Pancreas (tissue), 10 donors: Measurements from ENCODE around the gene SCTR. TPM values are rescaled to one million over a fixed set of nuclear protein-coding genes. Genes with fewer than 3 reads are reported as not detected.
A peak's percentile ranks its signal among the peaks of the same experiment; 100 is the strongest.
"Not testable (repeated sequence)": the region's sequence is repeated elsewhere in the genome, so short reads cannot be mapped to it uniquely, and the experiment has no call there.

Experiments used
- ATAC-seq, 4 donors: fragments of 200-7000 bp; cut with Tn5 transposase; one replicate each; pipeline versions ENCODE4 v1.8.0 to v1.9.1; 2020; ENCODE audit warnings: mild to moderate bottlenecking in 4 of 4, moderate library complexity in 4 of 4
- DNase-seq, 6 donors: peaks; one replicate each; pipeline ENCODE4 v3.0.0-alpha.2; 2020
- FAIRE-seq: peaks from 2 replicates; lab custom pipeline; 2012; peaks lifted over from hg19 to GRCh38; lab: Jason Lieb, UNC
- H3K27ac ChIP-seq, 4 donors: fragments of 200-600 bp; sonication (generic); 1 replicate in 3 of 4; 2 replicates in 1 of 4; pipeline versions ENCODE4 v1.5.0 to v1.8.0; 2020
- H3K27me3 ChIP-seq, 4 donors: fragments of 200-600 bp; one replicate each; pipeline ENCODE4 v1.8.0; 2021
- H3K36me3 ChIP-seq, 3 donors: fragments of 200-600 bp; sonication (generic) in 1 of 3; one replicate each; pipeline versions ENCODE4 v1.5.0 to v1.8.0; 2020 to 2021
- H3K4me1 ChIP-seq, 3 donors: fragments of 200-600 bp; one replicate each; pipeline ENCODE4 v1.8.0; 2021
- H3K4me3 ChIP-seq, 4 donors: fragments of 200-600 bp; sonication (generic) in 2 of 4; one replicate each; pipeline versions ENCODE4 v1.5.0 to v1.8.0; 2020 to 2021
- H3K9me3 ChIP-seq, 4 donors: fragments of 200-600 bp; one replicate each; pipeline ENCODE4 v1.8.0; 2021
- CTCF ChIP-seq, 4 donors: fragments of 200-600 bp; sonication (generic) in 3 of 4; IDR thresholded peaks; one replicate each; pipeline versions ENCODE4 v1.5.0 to v1.8.0; 2021; ENCODE audit warnings: antibody characterized with exemption in 4 of 4
- WGBS, 2 donors: extraction: QIAGEN DNeasy Blood & Tissue Kit; methylation state at CpG; one replicate each; pipeline ENCODE4 v1.1.7; 2013; 5-methylcytosine and 5-hydroxymethylcytosine counted together
- intact Hi-C, 3 donors: fragments of 100-400 bp; cut with DNase I; formaldehyde crosslinking; loops; one replicate each; pipeline versions ENCODE4 v1.11.1 to v1.14.2; 2022
- polyA plus RNA-seq, 2 donors: library from polyadenylated mRNA; stranded (reverse); fragments of 200-250 nt; gene quantifications; one replicate each; pipeline ENCODE4 v1.2.3, GENCODE V29; 2013
- total RNA-seq, 6 donors: library from RNA; stranded (reverse); fragmentation: NEBNext Ultra II Directional in 4 of 6; extraction: Animal tissue kit (Norgen Biotek cat#: 25700) in 4 of 6; gene quantifications; one replicate each; pipeline versions ENCODE4 v1.2.1 to v1.2.4, GENCODE V29; 2021 to 2023
- donor health status: healthy with polysubstance abuse.
- donor health status: DM: no; HTN: no; CAD: no; lungs with moderate emphysema.
- donor health status: DM: no; HTN: no; CAD: no.
- donor health status: control.
- donor health status: control.
- donor health status: Bipolar disorder and iron deficiency.
- donor health status: DM: yes; HTN: yes; CAD: no.
- donor health status: DM: no; HTN: no; CAD: no.
- donor health status: DM: no; HTN: no; CAD: no.
- donor health status: DM: yes; HTN: yes; CAD: no.

SCTR gene
- total and polyA plus RNA-seq, 8 donors, result 31.9 to 1,263 (median 84.7) TPM

- FAIRE-seq, result no peak
Measured at GRCh38 chr2:119405151-119405550, 119.1 kb downstream of the SCTR start.

GRCh38 chr2:119403618-119404017 lies 120.7 kb downstream of the SCTR start:
- H3K27ac ChIP-seq, result peak overlapping the region in 2 of 4 donors; percentile 54 to 72
- intact Hi-C loops, result loop anchor here in 1 of 3 donors (10.0 kb wide), 1 partner anchor 261 kb away; no protein-coding TSS in a partner anchor
- not testable (repeated sequence) for H3K36me3 ChIP-seq, H3K4me3 ChIP-seq, ATAC-seq, H3K4me1 ChIP-seq, H3K9me3 ChIP-seq, H3K27me3 ChIP-seq, DNase-seq, FAIRE-seq
- 90 to 93% methylated on average over 12 of the region's 12 CpGs for WGBS, 2 donors

More at GRCh38 chr2:119405151-119405550, 119.1 kb downstream of the SCTR start:
- no peaks in the 10 kb centered on the region for H3K27me3 ChIP-seq
- H3K36me3 ChIP-seq, result no peaks in the 10 kb centered on the region
- H3K27ac ChIP-seq, result no peak overlapping the region
- ATAC-seq, result no peak
- intact Hi-C loops, result loop anchor here in 2 of 3 donors (5.0 to 10.0 kb wide), 2 partner anchors 67 to 260 kb away; no protein-coding TSS in a partner anchor
- WGBS, 2 donors, result 98 to 100% methylated on average over 2 of the region's 2 CpGs
- no peak overlapping the region for H3K4me3 ChIP-seq
- no peaks in the 10 kb centered on the region for H3K9me3 ChIP-seq
- TF ChIP-seq CTCF (IDR thresholded peaks at IDR 0.05), result no peak
- H3K4me1 ChIP-seq, result peaks cover 0 to 9% (median 6%) of the 10 kb centered on the region in 3 donors
- DNase-seq, result no peak

GRCh38 chr2:119402645-119403560 lies 121.4 kb downstream of the SCTR start:
- WGBS, 2 donors, result 61 to 62% methylated on average over 10 of the region's 10 CpGs
- Histone ChIP-seq H3K27me3 (no peaks in the 10 kb centered on the region), H3K4me1 (peaks cover 0 to 9% (median 6%) of the 10 kb centered on the region in 3 donors), H3K9me3 (no peaks in the 10 kb centered on the region), H3K27ac (peak overlapping the region in 2 of 4 donors; percentile 54 to 72), H3K4me3 (no peak overlapping the region), H3K36me3 (no peaks in the 10 kb centered on the region)
- DNase-seq (peak in 4 of 6 donors; percentile 54 to 81 (median 68)), ATAC-seq (peak; percentile 87 to 97 (median 93)), FAIRE-seq (no peak)
- no peak for TF ChIP-seq CTCF (IDR thresholded peaks at IDR 0.05)
- intact Hi-C loops, result loop anchor here in 1 of 3 donors (10.0 kb wide), 1 partner anchor 262 kb away; no protein-coding TSS in a partner anchor

- no peak overlapping the region for H3K4me3 ChIP-seq
- peak overlapping the region in 2 of 4 donors; percentile 54 to 72 for H3K27ac ChIP-seq
- DNase-seq, result no peak
- TF ChIP-seq CTCF (IDR thresholded peaks at IDR 0.05), result no peak
- intact Hi-C loops, result loop anchor here in 1 of 3 donors (10.0 kb wide), 1 partner anchor 263 kb away; no protein-coding TSS in a partner anchor
- no peak for ATAC-seq
- H3K4me1 ChIP-seq, result peaks cover 0 to 9% (median 6%) of the 10 kb centered on the region in 3 donors
- H3K27me3 ChIP-seq, result no peaks in the 10 kb centered on the region
- no peaks in the 10 kb centered on the region for H3K9me3 ChIP-seq
- WGBS, 2 donors, result 90 to 95% methylated on average over 5 of the region's 5 CpGs
- no peak for FAIRE-seq
- H3K36me3 ChIP-seq, result no peaks in the 10 kb centered on the region
Measured at GRCh38 chr2:119402106-119402505, 122.2 kb downstream of the SCTR start.

- FAIRE-seq, result no peak
- Histone ChIP-seq H3K9me3 (no peaks in the 10 kb centered on the region), H3K4me1 (no peaks in the 10 kb centered on the region), H3K27me3 (no peaks in the 10 kb centered on the region), H3K36me3 (no peaks in the 10 kb centered on the region), H3K27ac (no peak overlapping the region), H3K4me3 (no peak overlapping the region)
- no peak for ATAC-seq
- intact Hi-C loops, result no loop called here
- TF ChIP-seq CTCF (IDR thresholded peaks at IDR 0.05), result no peak
- DNase-seq, result no peak
- 82 to 92% methylated on average over 5 to 6 of the region's 6 CpGs for WGBS, 2 donors
Measured at GRCh38 chr2:119397196-119397595, 127.1 kb downstream of the SCTR start.
